Cardiac muscle cell (in vitro differentiated cells and primary cell): ENCODE data around the gene RELN. TPM values are rescaled to one million over a fixed set of nuclear protein-coding genes. Genes with fewer than 3 reads are reported as not detected.

ENCODE experiments used
- DNase-seq, 2 donors: peaks; one replicate each; pipeline versions ENCODE4 v3.0.0 to v3.0.0-alpha.2; 2010 to 2017; ENCODE audit warnings: low read depth in 1 of 2, low spot score in 1 of 2
- H3K27ac ChIP-seq: fragments of 200-600 bp; sonication (generic); 2 replicates; pipeline ENCODE4 v1.5.1; 2016
- H3K27me3 ChIP-seq: fragments of 200-600 bp; sonication (generic); 2 replicates; pipeline ENCODE4 v1.6.0; 2016; ENCODE audit warnings: control low read depth
- H3K36me3 ChIP-seq: fragments of 200-600 bp; sonication (generic); 2 replicates; pipeline ENCODE4 v1.5.1; 2016; ENCODE audit warnings: control low read depth
- H3K4me1 ChIP-seq: fragments of 200-600 bp; sonication (generic); 2 replicates; pipeline ENCODE4 v1.8.1; 2017; ENCODE audit warnings: low read depth, mild to moderate bottlenecking, mixed run types
- H3K4me3 ChIP-seq: fragments of 200-600 bp; sonication (generic); 2 replicates; pipeline ENCODE4 v1.5.1; 2016; ENCODE audit warnings: mild to moderate bottlenecking
- H3K9me3 ChIP-seq: fragments of 200-600 bp; sonication (generic); 2 replicates; pipeline ENCODE4 v1.5.1; 2017; ENCODE audit warnings: low read depth, mild to moderate bottlenecking, control low read depth
- CTCF ChIP-seq: IDR thresholded peaks from 2 replicates; pipeline ENCODE4 v1.5.1; 2012; ENCODE audit warnings: low read depth, mild to moderate bottlenecking, low read length
- polyA plus RNA-seq: library from polyadenylated mRNA; unstranded; fragments of >200 nt; fragmentation: Nextera tagmentation; extraction: Ambion mirVana; gene quantifications from 2 replicates; pipeline ENCODE4 v1.2.1, GENCODE V29; 2016
- total RNA-seq: library from RNA; depleted of rRNA; stranded (reverse); fragments of >200 nt; gene quantifications from 2 replicates; pipeline ENCODE4 v1.2.3, GENCODE V29; 2016

The RELN gene
- total and polyA plus RNA-seq, 2 experiments from 2014 or later = 19.2 to 46.9 TPM

DNA sequence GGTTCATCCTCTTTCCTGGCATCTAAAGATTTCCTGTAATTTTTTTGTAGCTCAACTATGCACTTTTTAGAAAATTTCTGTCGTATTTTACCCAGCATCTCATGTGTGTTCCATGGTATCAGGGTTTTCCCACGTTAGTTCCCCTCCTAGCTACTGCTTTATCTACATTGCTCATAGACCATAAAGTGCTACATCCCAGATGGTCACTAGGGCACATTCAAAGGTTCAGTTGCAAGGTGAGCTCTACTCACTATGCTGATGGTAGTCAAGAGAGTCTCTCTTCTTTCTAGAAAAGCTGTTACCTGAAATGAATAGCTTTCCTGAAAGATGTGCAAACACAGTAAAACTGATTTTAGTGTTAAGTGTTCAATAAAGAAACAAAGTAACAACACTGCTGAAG, 33.5 kb downstream of the RELN start:
- no peaks in the 10 kb centered on the region for H3K9me3 ChIP-seq
- no peaks in the 10 kb centered on the region for H3K36me3 ChIP-seq
- no peak for DNase-seq
- no peaks in the 10 kb centered on the region for H3K27me3 ChIP-seq
- no peak overlapping the region for H3K4me3 ChIP-seq
- peaks cover 8% of the 10 kb centered on the region for H3K4me1 ChIP-seq
- no peak for TF ChIP-seq CTCF
- H3K27ac ChIP-seq = no peak overlapping the region

GRCh38 chr7:103952408-103952807, 37.0 kb downstream of the RELN start:
- no peak for TF ChIP-seq CTCF
- H3K4me3 ChIP-seq = no peak overlapping the region
- no peak overlapping the region for H3K27ac ChIP-seq
- H3K36me3 ChIP-seq = no peaks in the 10 kb centered on the region
- H3K4me1 ChIP-seq = peaks cover 8% of the 10 kb centered on the region
- H3K27me3 ChIP-seq = no peaks in the 10 kb centered on the region
- no peaks in the 10 kb centered on the region for H3K9me3 ChIP-seq
- no peak for DNase-seq

- no peak for DNase-seq
- Histone ChIP-seq H3K4me3 (no peak overlapping the region), H3K4me1 (peaks cover under 1% of the 10 kb centered on the region)
Observed at GRCh38 chr7:103951311-103951710, 38.1 kb downstream of the RELN start.

GRCh38 chr7:103949374-103949773, 40.1 kb downstream of the RELN start:
- DNase-seq = no peak
- Histone ChIP-seq H3K27me3 (no peaks in the 10 kb centered on the region), H3K4me1 (no peaks in the 10 kb centered on the region), H3K27ac (no peak overlapping the region), H3K36me3 (no peaks in the 10 kb centered on the region), H3K4me3 (no peak overlapping the region), H3K9me3 (no peaks in the 10 kb centered on the region)
- TF ChIP-seq CTCF = no peak

More at GRCh38 chr7:103951311-103951710, 38.1 kb downstream of the RELN start:
- TF ChIP-seq CTCF = no peak
- Histone ChIP-seq H3K27ac (no peak overlapping the region), H3K9me3 (no peaks in the 10 kb centered on the region), H3K27me3 (no peaks in the 10 kb centered on the region), H3K36me3 (no peaks in the 10 kb centered on the region)

- Histone ChIP-seq H3K27me3 (no peaks in the 10 kb centered on the region), H3K4me3 (no peak overlapping the region), H3K9me3 (no peaks in the 10 kb centered on the region), H3K27ac (no peak overlapping the region), H3K36me3 (no peaks in the 10 kb centered on the region), H3K4me1 (no peaks in the 10 kb centered on the region)
- no peak for TF ChIP-seq CTCF
- DNase-seq = no peak
Observed at GRCh38 chr7:103947026-103947655, 42.3 kb downstream of the RELN start.
